Measurements from ENCODE around the gene LRRC26.

Gene LRRC26

DNA sequence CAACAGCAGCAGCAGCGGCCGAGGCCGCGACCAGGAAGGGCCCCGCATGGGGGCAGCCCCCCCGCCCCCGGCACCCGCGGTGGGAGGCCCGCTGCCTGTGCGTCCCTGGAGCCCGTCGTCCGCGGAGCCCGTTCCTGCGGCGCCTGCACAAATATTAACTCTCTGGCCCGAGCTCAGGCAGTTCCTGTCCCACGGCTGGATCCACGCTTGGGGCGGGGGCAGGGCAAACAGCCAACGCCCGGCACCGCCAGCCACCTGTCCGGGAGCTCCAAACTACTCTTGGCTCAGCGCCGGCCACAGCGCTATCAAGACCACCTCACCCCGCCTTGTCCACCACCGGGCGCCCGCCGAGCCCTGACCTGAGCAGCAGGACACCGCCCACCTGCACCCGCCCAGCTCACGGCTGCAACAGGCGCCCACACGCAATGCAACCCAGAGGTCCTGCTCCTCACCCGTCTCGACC lies at the start of gene LRRC26:
Gene LRRC26 (minus strand): TSS at position 156 of the 463 bp plus-strand sequence. CDS start 108 bp downstream, at position 48.
- no peak for DNase-seq

DNA sequence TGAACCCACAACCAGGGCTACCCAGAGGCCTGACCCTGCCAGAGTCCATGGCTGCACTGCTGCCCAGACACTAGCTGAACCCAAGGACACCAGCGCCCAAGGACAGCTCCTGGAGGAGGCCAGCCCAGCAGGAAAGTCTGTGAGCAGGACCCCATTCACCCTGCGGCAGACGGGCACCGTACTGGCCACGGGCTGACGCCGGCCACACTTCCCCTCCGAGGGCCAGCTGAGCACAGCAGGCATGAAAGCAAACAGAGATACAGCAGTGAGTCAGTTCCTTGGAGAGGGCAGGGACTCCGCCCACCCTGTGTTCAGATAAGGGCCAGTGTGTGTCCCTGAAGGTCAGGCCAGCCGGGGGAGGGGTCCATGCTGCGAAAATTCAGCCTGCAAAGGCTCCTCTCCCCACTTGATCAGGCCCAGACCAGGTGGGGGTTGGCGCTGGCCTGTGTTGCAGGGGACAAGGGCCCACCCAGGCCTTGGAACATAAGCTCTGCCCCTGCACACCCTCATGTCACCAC lies 49.0 kb upstream of the LRRC26 start:
- DNase-seq = no peak

DNA sequence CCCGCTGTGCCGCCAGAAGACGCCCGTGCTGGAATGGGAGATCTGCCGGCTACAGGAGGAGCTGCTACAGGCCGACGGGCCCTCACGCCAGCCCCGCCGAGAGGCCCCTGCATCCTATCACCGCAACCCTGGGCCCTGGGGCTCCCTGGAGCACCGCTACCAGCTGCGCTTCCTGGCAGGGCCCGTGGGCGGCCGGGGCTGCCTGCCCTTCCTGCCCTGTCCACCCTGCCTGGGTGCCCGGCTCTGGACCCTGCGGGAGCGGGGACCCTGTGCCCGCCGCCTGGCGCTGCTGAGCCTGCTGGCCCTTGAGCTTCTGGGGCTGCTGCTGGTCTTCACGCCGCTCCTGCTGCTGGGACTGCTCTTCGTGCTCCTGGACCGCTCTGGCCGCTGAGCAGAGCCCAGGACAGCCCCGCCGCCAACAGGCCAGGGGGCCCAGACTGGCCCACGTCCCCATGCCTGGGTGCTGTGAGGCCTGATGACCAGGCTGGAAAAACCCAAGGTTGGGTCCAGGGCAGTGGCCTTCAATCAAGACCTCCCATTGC lies 48.4 kb upstream of the LRRC26 start:
- DNase-seq = no peak

DNA sequence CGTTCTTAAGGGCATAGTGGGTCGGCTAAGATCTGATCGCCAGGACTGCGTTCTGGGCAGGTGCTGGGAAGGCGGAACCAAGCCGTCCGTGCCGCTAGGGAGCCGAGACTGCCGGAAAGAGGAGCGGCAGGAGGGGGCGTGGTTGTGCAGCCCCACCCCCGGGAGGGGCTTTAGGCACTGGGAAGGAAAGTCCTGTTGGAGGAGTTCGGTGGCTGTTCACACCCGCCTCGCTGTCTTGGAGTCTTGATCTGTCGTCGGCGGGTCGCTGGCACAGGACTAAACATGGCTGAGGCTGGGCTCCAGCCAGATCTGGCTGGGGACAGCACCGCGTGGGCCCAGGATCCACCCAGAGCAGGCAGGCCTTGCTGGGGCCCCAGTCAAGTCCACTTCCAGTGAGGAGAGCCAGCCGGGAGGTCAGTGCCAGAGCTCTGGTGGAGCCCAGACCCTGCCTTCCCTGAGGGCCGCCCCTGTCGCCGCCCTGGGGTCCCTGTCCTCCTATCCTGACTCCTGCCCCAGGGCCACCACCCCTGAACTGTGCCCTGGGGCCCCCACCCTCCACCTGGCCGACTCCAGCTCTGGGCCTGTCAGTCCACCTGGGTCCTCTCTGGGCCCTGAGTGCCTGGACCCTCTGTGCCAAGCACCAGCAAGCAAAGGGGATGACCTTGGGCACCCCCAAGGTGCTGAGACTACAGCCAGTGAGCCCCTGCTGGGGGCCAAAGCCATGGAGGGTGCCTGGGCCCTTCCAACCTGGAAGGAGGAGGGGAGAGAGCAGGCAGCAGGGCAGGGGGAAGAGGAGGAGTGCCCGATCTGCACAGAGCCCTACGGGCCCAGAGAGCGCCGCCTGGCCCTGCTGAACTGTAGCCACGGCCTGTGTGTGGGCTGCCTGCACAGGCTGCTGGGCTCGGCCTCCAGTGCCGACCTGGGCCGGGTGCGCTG lies 47.7 kb upstream of the LRRC26 start:
- DNase-seq = no peak

DNA sequence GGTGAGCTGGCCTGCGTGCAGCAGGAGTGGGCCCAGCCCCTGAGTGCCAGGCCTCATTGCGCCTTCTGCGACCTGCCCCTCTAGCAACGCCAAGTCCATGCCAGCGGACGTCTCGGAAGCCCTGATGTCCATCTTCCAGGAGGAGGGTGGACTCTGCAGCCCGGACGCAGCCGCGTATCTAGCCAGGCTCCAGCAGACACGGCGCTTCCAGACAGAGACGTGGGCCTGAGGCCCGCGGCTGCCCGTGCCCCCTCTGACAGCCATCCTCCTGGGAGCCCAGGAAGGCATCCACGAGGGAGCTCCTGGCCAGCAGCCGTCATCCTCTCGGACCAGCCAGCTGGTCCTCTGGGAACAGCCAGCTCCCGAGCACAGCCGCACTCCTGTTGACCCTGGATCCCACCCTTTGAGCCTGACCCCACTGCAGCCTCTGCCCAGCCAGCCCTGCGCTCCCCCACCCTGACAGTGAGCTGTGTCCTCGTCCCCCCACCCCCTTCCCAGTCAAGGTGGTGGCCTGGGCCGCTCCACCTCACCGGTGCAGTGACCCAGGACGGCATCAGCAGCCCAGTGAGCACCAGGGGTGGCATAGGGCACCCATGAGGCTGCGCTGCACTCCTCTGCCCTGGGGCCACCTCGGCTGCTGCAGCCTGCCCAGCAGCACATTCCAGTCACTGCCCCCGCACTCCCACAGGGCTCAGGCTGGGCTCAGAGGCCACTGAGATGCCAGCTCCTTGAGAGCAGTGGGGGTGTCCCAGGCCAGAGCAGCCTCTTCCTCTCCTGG lies 46.5 kb upstream of the LRRC26 start:
- no peak for DNase-seq

- no peak for DNase-seq
Measured at GRCh38 chr9:137215196-137215986, 45.5 kb upstream of the LRRC26 start.

GRCh38 chr9:137214620-137215019 lies 44.8 kb upstream of the LRRC26 start:
- no peak for DNase-seq

- no peak for DNase-seq
Measured at GRCh38 chr9:137213160-137214060, 43.6 kb upstream of the LRRC26 start.

DNA sequence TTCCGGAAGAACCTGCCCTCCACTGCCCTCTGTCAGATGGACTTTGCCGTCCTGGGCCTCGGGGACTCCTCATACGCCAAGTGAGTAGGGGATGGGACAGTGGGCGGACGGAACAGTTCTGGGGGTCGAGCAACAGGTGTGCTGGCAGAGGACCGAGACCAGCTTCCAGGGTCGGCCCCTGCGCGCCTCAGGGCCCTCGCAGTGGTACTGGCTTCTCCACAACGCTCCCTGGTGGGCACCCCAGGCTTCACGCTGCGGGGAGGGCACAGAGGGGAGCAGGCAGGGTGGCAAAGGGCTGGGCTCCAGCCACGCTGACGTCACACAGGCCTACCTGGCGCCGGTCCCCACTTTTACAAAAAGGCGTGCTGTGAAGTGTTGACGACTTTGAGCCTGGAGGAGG lies 42.7 kb upstream of the LRRC26 start:
- no peak for DNase-seq

DNA sequence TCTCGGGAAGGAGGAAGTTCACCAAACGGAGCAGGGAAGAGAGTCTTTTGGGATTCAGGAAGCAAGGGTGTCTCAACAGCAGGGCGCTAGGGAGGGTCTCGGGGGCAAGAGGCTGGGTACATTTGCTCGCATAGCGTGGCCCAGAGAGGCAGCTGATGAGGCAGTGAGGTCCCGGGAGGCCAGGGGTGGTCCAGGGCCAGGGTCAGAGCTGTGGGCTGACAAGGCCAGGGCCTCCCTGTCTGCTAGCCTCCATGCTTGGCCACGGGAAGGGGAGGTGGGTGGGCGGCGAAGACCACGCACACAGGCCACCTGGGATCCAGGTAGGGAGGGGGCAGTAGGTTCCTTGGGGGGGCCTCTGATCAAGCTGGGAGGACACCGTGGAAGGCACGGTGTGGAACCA lies 41.7 kb upstream of the LRRC26 start:
- no peak for DNase-seq

DNA sequence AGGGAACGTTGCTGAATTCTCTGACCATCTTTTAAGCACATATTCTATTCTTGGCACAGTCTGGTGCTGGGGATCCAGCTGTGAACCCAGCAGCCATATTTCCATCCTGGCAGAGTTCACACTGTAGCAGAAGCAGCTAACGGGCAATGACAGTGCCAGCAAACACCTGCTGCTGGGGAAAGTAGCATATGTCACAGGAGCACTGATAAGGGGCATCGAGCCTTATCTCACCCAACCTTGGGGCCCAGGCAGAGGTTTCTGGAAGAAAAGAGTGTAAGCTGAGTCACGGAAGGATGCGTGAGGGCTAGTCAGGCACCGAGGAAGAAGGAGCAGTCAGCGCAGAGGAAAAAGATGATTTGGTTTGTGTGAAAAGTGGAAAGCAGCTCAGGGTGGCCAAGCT lies 36.8 kb upstream of the LRRC26 start:
- DNase-seq = no peak

GRCh38 chr9:137205126-137206069 lies 35.5 kb upstream of the LRRC26 start, which contains the start of the genes NDOR1 and TMEM203:
TSS of gene NDOR1 (plus strand) at chr9:137205700. CDS start at chr9:137205778, 78 bp downstream.
TSS of gene TMEM203 (minus strand) at chr9:137205648. CDS start at chr9:137205414, 234 bp downstream.
- DNase-seq = peak; percentile 95

- no peak for DNase-seq
Measured at GRCh38 chr9:137204731-137205125, 34.9 kb upstream of the LRRC26 start.

GRCh38 chr9:137202966-137203365 lies 33.1 kb upstream of the LRRC26 start:
- DNase-seq = no peak

GRCh38 chr9:137201205-137201868 lies 31.5 kb upstream of the LRRC26 start:
- no peak for DNase-seq

DNA sequence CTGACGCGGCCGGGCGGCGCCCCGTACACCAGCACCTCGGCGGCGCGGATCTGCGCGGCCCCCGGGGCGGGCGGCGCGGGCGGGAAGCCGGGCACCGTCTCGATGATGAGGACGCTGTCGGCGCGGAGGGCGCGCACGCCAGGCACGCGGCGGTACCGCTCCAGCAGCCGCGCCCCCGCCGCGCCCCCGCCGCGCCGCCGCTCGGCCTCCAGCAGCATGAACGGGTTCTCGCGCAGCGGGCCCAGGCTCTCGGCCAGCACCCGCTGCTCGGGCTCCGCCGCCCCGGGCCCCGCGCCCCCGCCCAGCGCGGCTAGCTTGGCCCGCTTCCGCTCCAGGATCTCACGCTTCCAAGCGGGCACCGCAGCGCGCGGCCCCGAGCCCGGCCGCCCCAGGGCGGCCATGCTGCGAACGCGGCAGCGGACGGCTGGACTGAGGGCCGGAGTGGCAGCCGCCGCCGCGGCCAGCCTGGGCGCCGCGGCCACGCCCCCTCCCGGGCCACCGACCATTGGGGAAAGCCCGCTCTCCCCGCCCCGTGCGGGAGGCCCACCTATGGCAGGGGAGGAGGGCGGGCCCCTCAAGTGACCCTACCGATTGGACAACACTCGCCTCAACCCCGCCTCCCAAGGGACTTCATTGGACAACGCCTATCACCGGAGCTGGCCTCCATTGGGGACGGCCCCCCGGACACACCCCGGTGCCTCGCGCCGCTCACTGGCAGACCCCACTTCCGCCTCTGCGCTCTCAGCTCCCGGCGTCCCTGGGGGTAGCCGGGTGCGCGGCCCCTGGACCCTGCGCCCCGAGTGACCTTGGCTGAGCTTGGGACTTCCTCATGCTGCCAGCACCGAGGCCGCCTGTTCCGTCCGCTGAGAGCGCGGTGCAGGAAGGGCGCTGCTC lies 30.7 kb upstream of the LRRC26 start, which contains the start of gene TPRN:
Gene TPRN (minus strand): TSS at position 431 of the 894 bp plus-strand sequence. CDS start 30 bp downstream, at position 401.
- peak; percentile 98 for DNase-seq

DNA sequence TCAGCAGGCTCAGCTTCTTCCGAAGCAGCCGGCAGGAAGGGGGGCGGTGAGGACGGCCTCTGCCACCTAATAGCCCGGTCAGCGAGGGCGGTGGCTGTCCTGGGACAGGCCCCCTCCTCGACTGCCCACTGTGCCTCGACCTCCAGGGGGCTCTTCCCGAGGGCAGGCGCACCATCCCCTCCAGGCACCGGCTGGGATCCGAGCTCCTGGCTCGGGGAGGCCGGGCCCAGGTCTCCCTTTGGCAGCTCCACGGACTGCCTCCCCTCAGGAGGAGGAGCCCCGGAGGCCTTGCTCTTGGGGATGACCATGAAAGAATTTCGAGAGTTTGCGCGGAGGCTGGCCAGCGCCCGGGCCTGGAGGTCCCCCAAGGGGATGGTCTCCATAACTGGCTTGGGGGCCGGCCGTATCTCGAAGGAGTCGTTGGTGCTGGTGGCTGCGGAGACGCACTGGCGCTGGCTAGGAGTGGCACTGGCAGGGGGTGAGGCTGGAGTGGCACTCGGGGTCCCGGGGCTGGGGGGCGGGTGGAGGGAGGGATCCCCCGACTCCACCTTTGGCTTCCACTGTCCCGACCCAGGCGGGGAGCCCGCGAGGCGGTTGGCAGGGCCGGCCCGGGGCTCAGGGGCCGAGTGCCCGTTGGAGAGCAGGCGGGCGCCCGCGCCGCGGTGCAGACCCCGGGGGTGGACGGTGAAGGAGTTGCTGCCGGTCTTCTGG lies 29.7 kb upstream of the LRRC26 start:
- no peak for DNase-seq

Measured in stimulated activated CD4-positive, alpha-beta T cell treated with anti-CD3 and anti-CD28 coated beads, Interleukin-4, amount 100 ng/mL, for 1 hour (primary cell).